ENCODE results near the gene MEIS1.

MEIS1 gene

DNA sequence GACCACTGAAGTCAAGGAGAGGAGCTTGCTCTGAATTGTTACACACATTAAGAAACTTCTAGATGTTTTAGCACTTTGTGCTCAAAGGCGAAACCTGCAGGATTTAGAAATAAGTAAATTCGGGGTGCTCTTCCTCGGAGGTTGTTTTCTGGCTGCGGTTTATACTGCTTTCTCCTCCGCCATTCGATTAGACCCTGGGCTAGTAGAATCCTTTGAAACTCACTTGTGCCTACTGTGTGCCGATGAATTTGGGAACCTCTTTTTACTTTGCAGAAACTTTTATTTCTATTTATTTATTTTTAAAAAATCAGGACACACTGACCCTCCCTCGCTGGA is 3.5 kb downstream of the MEIS1 start:
- H2AFZ ChIP-seq (ENCODE audit: low read depth, low read length) = no peak overlapping the region
- TF ChIP-seq EZH2phosphoT487 (IDR thresholded peaks at IDR 0.05; ENCODE audit: low read depth) = no peak
- TF ChIP-seq, protein P1, sequence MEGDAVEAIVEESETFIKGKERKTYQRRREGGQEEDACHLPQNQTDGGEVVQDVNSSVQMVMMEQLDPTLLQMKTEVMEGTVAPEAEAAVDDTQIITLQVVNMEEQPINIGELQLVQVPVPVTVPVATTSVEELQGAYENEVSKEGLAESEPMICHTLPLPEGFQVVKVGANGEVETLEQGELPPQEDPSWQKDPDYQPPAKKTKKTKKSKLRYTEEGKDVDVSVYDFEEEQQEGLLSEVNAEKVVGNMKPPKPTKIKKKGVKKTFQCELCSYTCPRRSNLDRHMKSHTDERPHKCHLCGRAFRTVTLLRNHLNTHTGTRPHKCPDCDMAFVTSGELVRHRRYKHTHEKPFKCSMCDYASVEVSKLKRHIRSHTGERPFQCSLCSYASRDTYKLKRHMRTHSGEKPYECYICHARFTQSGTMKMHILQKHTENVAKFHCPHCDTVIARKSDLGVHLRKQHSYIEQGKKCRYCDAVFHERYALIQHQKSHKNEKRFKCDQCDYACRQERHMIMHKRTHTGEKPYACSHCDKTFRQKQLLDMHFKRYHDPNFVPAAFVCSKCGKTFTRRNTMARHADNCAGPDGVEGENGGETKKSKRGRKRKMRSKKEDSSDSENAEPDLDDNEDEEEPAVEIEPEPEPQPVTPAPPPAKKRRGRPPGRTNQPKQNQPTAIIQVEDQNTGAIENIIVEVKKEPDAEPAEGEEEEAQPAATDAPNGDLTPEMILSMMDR (IDR thresholded peaks at IDR 0.05; ENCODE audit: low read depth, low read length) = no peak
- H3K27me3 ChIP-seq (ENCODE audit: low read depth, low read length) = no peaks in the 10 kb centered on the region
- H3K4me2 ChIP-seq (ENCODE audit: low read length) = no peak overlapping the region
- H3K27ac ChIP-seq (ENCODE audit: low read length) = no peak overlapping the region
- no peaks in the 10 kb centered on the region for H4K20me1 ChIP-seq (ENCODE audit: insufficient read depth, low read length)
- H3K4me3 ChIP-seq (ENCODE audit: low read length) = no peak overlapping the region
- no peaks in the 10 kb centered on the region for H3K9me3 ChIP-seq (ENCODE audit: insufficient read depth, low read length)
- H3K79me2 ChIP-seq (ENCODE audit: low read length) = no peaks in the 10 kb centered on the region
- H3K9ac ChIP-seq (ENCODE audit: low read length) = no peak overlapping the region
- H3K36me3 ChIP-seq (replicated peaks; ENCODE audit: low read depth, low read length) = no peaks in the 10 kb centered on the region
- H3K4me1 ChIP-seq (ENCODE audit: low read length) = no peaks in the 10 kb centered on the region

GRCh38 chr2:66438891-66439811 is 4.2 kb downstream of the MEIS1 start:
- Histone ChIP-seq H3K9ac (ENCODE audit: low read length) (no peak overlapping the region), H2AFZ (ENCODE audit: low read depth, low read length) (no peak overlapping the region), H3K27me3 (ENCODE audit: low read depth, low read length) (no peaks in the 10 kb centered on the region), H4K20me1 (ENCODE audit: insufficient read depth, low read length) (no peaks in the 10 kb centered on the region), H3K4me2 (ENCODE audit: low read length) (no peak overlapping the region), H3K27ac (ENCODE audit: low read length) (no peak overlapping the region), H3K9me3 (ENCODE audit: insufficient read depth, low read length) (no peaks in the 10 kb centered on the region), H3K79me2 (ENCODE audit: low read length) (no peaks in the 10 kb centered on the region), H3K4me3 (ENCODE audit: low read length) (no peak overlapping the region), H3K4me1 (ENCODE audit: low read length) (no peaks in the 10 kb centered on the region), H3K36me3 (replicated peaks; ENCODE audit: low read depth, low read length) (no peaks in the 10 kb centered on the region)
- no peak for TF ChIP-seq EZH2phosphoT487 (IDR thresholded peaks at IDR 0.05; ENCODE audit: low read depth)
- TF ChIP-seq, protein P1 (IDR thresholded peaks at IDR 0.05; ENCODE audit: low read depth, low read length) = no peak

DNA sequence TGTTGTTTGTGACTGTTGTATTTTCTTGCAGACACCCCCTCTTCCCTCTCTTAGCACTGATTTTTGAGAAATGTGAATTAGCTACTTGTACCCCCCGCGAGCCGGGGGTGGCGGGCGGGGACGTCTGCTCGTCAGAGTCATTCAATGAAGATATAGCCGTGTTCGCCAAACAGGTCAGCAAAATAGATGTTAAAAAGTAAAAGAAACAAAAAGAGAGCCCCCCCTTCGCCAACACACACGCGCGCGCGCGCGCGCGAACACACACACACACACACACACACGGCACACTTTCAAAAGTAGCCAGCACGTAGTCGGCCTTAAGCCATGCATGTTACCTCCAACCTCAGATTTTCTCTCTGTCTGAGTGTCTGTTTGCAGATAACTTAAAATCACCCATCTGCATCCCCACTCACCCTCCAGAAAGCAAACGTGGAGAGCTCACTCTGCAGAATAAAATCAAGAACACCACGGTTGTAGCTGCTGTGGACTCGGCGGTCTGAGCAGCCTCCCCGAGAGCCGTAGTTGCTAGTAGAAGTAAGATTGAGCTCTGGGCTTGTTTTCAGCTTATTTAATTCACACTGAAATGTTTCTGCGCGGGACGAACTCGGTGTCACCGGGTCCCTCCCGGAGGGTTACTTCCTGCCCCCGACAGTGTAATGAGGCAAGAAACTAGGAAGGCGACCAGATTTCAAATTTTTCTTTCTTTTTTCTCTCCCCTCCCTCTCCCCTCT is 5.1 kb downstream of the MEIS1 start:
- Histone ChIP-seq H3K4me1 (ENCODE audit: low read length) (no peaks in the 10 kb centered on the region), H3K79me2 (ENCODE audit: low read length) (no peaks in the 10 kb centered on the region), H3K9me3 (ENCODE audit: insufficient read depth, low read length) (no peaks in the 10 kb centered on the region), H3K9ac (ENCODE audit: low read length) (no peak overlapping the region), H3K4me2 (ENCODE audit: low read length) (no peak overlapping the region), H2AFZ (ENCODE audit: low read depth, low read length) (no peak overlapping the region), H3K27me3 (ENCODE audit: low read depth, low read length) (no peaks in the 10 kb centered on the region), H3K36me3 (replicated peaks; ENCODE audit: low read depth, low read length) (no peaks in the 10 kb centered on the region), H4K20me1 (ENCODE audit: insufficient read depth, low read length) (no peaks in the 10 kb centered on the region), H3K27ac (ENCODE audit: low read length) (no peak overlapping the region), H3K4me3 (ENCODE audit: low read length) (no peak overlapping the region)
- TF ChIP-seq, protein P1 (IDR thresholded peaks at IDR 0.05; ENCODE audit: low read depth, low read length) = no peak

DNA sequence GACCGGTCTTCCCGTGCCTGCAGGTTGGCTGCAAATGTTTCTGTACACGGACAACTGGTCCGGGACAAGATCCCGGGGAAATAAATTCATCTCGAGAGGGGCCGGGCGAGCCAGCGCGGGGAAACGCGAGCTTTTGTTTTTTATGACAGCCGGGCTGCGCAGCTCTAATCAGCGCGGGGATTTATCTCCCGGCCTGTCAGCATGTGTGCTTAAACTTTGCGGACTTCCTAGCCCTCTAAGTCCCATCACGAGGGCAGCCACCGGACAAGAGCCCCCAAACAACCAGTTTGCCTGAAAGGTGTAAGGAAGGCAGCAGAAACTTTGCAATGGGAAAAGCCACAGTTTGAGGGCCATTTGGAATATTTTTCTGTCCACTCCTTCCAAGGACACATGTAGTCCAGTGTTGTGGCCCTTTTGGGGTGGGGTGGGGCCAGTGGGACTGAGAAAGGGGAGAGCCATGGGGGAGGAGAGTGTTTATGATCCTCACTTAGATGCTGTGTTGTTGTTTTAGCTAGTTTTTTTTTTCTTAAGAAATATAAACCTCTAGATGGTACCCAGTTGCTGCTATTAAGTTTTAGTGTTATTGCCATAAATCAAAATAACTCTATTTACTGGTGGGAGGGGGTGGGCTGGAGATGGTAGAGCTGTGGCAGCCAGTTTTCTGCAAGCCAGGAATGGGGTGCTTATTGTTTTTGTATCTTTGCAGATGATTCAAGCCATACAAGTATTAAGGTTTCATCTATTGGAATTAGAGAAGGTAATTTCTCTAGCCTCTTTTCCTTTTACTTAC is 6.0 kb downstream of the MEIS1 start:
- H3K4me3 ChIP-seq (ENCODE audit: low read length) = no peak overlapping the region
- no peak overlapping the region for H3K27ac ChIP-seq (ENCODE audit: low read length)
- no peaks in the 10 kb centered on the region for H3K4me1 ChIP-seq (ENCODE audit: low read length)
- H4K20me1 ChIP-seq (ENCODE audit: insufficient read depth, low read length) = no peaks in the 10 kb centered on the region
- no peaks in the 10 kb centered on the region for H3K27me3 ChIP-seq (ENCODE audit: low read depth, low read length)
- H3K9ac ChIP-seq (ENCODE audit: low read length) = no peak overlapping the region
- no peak overlapping the region for H3K4me2 ChIP-seq (ENCODE audit: low read length)
- no peaks in the 10 kb centered on the region for H3K36me3 ChIP-seq (replicated peaks; ENCODE audit: low read depth, low read length)
- no peak for TF ChIP-seq EZH2phosphoT487 (IDR thresholded peaks at IDR 0.05; ENCODE audit: low read depth)
- H3K79me2 ChIP-seq (ENCODE audit: low read length) = no peaks in the 10 kb centered on the region
- H3K9me3 ChIP-seq (ENCODE audit: insufficient read depth, low read length) = no peaks in the 10 kb centered on the region
- H2AFZ ChIP-seq (ENCODE audit: low read depth, low read length) = no peak overlapping the region

Data from OCI-LY3 (cell line).